Inflammatory macrophage treated with lipopolysaccharide for 4 hours (primary cell): ENCODE data around the gene VPS11.

Experiments
- DNase-seq: peaks from one replicate; pipeline ENCODE4 v3.0.0-alpha.2; 2020

Gene VPS11

DNA sequence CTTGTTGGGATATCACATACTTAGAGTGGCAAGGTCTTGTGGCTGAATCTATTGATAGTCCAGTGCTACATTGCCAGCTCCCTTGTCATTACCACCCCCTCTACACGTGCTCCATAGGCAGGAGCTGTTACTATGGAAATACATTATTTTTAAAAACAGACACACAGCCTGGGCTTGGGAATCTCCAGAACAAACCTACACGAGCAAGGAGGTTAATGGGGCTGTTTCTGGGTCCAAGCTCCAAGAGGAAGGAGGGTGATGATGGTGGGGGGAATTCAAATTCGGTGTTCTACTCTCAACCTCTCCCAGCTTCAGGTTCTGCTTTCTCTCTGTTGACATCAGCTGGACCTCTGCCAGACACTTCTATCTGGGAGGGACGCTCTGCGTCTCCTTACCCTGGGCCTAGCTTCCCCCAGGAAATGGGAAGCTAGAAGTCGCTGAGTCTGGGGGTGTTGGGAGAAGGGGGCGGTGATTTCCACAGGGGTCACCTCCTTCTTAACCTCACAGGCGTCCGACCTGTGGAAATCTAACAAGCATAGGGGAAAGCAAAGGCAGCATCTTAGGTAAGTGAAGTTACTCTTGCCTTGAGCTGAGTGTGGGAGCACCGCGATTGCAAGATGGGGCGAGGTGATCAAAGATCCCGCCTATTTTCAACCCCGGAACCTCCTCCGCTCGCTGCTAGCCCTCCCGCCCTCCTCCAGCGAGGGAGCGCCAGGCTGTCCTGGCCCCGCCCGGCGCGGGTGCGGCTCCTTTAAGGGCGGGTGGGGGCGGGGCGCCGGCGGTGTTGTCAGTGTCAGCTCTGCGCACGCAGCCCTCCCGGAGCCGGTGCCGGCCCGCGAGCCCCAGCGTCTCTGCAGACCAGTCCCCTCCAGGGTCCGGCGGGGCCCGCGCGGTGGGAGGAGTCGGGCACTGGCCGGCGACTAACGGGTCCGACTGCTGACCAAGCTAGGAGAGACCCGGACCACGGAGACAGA is 39.2 kb downstream of the VPS11 start, which contains the start of gene C2CD2L:
TSS of gene C2CD2L (plus strand) at position 781 of the 974 bp plus-strand sequence. CDS start 398 bp downstream, outside the sequence.
- DNase-seq: peak; percentile 92

DNA sequence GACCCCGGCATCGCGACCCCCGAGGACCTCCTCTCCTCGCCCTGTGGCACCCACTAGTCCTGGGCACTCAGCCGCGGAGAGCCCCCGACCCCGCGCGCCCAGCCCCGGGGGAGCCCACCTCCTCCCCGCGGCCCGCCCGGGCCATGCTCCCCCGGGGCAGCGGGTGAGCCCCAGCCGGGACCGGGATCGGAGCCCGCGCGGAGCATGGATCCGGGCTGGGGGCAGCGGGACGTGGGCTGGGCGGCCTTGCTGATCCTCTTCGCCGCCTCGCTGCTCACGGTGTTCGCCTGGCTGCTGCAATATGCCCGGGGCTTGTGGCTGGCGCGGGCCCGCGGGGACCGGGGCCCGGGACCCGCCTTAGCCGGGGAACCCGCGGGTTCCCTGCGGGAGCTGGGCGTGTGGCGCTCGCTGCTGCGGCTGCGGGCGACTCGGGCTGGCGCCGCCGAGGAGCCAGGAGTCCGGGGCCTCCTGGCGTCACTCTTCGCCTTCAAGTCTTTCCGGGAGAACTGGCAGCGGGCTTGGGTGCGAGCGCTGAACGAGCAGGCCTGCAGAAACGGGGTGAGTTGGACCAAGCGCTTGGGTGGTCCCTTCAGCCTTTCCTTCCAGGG is 40.0 kb downstream of the VPS11 start:
- no peak for DNase-seq

DNA sequence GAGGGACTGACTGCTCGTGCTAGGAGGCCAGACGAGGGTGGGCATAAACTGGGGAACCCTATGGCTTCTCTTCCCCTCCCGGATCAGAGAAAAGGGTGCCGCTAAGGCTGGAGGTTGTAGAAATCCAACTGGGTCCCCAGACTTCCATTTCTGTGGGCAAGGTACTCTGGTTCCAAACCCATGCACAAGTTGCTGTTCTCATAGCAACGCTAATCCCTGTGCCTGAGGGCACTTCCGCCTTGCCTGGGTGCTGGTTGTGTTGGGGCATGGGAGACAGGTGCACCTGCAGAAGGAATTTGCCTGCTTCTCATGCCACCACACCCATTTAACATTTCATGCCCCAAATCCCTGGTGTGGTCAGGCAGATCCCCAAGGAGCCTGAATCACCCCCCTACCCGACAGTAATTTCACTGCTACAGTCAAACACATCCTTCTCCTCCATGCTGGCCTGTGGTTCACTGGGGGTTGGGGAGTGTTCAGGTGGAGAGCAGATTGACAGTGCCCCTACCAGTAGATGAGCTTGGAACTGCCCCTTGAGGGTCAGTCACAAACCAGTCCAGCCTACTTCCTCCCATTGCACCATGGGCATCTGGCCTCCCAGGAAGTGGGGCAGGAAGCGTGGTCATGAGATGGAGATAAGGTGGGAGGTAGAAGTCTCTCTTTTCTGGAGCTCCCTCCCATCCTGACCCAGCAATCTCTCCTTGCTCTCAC is 40.7 kb downstream of the VPS11 start:
- DNase-seq: peak; percentile 69

DNA sequence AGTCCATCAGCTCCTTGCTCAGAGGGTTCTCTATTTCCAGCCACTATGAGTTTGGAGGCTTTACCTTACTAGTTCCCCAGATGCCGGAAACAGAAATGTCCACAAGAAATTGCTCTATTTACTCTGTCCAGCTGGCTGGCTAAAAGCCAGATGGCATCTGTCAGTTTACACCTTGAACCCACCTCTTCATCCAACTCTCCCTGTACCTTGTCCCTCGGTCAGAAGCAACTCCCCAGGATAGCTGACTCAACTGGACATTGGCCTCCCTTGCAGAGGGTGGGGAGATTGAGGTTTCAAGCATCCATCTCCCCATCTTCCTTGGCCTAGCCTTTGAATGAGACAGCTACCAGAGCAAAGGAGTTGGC is 41.2 kb downstream of the VPS11 start:
- no peak for DNase-seq

DNA sequence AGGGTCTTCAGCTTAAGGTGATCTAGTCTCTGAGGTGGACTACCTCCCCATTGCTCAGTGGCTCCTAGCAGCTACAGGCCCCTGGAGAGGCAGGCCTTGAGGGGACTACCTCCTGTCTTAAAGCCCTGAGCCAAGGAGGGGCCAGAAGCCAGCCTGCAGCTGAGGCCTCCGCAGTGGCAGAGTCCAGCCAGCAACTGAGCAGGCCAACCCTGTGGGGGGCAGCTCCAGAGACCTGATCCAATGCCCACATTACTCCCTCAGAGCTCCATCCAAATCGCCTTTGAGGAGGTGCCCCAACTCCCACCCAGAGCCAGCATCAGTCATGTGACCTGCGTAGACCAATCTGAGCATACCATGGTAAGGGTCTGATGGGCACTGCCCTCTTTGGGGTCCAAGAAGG is 42.2 kb downstream of the VPS11 start:
- no peak for DNase-seq

DNA sequence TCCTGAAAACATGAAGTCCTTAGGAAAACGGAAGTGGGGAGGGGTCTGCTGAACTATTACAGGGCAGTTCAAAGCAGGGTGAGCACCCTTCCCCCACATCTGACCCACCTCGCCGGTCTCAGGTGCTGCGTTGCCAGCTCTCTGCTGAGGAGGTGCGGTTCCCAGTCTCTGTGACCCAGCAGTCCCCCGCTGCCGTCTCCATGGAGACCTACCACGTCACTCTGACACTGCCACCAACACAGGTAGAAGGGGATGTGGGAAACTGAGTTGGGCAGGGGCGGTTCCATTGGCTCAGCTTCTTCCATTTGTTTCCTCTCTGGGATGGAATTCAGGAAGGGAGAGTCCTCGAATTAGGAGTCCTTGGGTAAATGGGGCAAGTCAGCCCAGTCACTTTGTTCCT is 42.8 kb downstream of the VPS11 start:
- no peak for DNase-seq

DNA sequence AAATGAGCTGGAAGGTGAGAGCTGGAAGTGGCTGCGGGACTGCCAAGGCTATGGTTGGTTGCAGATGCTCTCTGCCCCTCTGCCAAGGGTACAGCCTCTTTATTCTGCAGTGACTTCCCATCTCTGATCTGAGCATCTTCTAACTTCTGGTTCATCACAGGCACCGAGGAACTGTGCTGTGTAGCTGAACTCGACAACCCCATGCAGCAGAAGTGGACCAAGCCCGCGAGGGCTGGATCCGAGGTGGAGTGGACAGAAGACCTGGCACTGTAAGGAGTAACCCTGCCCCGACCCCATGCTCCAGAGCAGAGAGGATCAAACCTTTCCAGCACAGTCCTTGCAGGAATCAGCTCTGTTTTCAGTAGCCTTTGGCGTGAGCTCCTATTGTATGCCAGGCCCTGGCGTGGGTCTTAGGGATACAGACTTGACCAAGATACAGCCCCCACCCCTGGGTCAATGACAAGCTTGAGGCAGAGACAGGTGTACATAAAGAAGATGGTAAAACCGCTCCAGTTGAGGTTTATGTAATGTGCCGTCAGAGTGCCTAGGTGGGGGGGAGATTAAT is 43.8 kb downstream of the VPS11 start:
- DNase-seq: no peak

DNA sequence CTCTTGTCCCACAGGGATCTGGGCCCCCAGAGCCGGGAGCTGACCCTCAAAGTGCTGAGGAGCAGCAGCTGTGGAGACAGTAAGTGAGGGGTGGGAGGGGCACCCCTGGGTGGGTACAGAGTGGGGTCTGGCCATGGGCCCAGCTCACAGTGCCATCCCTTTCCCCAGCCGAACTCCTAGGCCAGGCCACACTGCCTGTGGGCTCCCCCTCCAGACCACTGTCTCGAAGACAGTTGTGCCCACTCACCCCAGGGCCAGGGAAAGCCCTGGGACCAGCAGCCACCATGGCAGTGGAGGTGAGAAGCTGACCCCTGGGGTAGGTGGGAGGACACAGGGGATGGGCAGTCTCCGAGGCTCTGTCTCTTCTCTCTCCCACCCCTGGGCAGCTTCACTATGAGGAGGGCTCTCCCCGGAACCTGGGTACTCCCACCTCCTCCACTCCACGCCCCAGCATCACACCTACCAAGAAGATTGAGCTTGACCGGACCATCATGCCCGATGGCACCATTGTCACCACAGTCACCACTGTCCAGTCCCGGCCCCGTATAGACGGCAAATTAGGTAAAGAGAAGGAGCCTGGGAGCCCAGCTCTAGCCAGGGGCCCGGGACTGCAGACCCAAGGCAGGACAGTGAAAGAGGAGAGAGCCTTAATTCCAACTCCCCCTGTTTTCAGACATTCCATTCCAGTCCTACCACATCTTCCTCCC is 44.8 kb downstream of the VPS11 start:
- no peak for DNase-seq

DNA sequence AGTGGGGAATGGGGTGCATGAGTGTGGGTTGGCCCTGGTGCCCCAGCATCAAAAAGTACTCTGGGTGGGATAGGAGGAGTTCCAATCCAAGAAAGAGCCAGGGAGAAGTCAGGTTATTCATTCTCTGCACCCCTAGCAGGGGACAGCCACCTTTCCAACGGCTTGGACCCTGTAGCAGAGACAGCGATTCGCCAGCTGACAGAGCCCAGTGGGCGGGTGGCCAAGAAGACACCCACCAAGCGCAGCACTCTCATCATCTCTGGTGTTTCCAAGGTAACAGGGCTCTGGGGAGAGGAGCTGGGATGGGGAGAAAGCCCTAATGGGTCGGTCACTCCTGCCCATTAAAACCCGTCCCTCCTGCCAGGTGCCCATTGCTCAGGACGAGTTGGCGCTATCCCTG is 46.1 kb downstream of the VPS11 start:
- no peak for DNase-seq

DNA sequence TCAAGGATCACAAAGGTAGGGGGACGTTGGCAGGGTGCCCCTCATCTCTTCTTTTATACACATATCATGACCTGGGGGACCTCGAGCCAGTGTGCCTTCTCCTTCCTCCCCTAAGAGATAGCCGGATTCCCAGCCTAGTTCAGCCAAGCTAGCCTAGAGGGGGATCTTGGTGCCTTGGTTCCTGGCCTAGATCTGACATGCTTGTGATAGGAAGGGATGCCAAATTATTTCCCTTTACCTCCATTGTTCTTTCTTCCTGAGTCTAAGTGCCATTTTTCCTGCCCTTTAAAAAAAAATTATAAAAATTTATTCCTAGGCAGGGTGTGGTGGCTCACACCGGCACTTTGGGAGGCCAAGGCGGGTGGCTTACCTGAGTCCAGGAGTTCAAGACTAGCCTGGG is 46.7 kb downstream of the VPS11 start:
- DNase-seq: no peak

DNA sequence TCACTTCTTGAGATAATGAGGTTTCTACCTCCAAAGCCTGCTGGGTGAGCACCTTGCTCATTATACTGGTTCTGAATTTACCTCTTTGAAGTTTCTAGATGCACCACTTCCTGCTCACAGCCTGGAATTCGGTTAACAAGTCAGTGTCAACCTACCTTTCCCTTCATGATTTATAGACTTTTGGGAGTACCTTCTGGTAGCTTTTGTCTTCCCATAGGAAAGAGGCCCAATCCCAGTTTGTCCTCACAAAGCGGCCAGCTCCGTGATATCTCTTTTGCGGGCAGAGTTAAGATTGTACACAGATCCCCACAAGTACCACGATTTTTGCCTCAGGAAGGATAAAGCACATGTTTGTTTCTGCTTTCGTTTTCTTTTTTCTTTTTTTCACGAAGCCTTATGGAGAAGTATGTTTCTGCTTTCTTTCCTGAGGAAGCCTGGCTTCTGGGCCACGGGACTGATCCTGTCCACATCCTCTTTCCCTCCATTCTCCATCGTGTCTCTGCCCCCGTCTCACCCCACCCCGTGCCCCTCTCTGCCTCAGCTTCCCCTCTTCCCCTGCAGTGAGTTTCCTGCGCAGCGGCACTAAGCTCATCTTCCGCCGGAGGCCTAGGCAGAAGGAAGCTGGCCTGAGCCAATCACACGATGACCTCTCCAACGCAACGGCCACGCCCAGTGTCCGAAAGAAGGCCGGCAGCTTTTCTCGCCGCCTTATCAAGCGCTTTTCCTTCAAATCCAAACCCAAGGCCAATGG is 48.0 kb downstream of the VPS11 start:
- peak; percentile 91 for DNase-seq

DNA sequence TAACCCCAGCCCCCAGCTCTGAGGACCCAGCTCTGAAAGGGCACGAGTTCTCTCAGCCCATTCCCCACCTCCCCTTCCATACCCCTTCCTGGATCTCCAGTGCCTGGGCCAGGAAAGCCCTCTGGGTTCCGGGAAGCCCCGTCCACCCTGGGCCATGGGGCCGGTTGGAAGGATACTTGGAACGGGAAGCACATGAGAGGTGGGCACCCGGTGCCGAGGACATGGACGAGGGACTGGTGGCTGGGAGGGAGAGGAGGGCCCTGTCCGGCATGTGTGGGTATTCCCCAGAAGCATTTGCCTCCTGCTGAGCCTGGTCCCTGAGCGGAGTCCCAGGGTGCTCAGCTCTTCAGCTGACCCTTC is 48.6 kb downstream of the VPS11 start:
- DNase-seq: no peak

DNA sequence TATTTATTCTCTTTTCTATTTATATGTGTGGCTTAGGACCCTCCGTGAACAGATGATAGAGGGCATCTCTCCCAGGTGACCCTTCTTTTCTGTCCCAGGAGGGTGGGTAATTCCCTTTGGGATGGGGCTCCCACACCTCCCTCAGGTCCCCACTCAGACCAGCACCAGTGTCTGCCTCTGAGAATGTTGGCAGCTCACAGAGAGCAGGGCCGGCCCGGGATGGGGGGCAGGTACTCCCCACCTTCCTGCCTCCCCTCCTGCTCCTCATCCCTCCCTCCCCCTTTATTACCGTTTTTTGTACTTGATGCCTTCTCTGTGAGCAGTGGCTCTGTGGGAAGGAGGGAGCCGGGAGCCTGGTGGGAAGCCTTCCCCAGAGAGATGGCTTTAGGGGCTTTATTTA is 49.0 kb downstream of the VPS11 start:
- no peak for DNase-seq

DNA sequence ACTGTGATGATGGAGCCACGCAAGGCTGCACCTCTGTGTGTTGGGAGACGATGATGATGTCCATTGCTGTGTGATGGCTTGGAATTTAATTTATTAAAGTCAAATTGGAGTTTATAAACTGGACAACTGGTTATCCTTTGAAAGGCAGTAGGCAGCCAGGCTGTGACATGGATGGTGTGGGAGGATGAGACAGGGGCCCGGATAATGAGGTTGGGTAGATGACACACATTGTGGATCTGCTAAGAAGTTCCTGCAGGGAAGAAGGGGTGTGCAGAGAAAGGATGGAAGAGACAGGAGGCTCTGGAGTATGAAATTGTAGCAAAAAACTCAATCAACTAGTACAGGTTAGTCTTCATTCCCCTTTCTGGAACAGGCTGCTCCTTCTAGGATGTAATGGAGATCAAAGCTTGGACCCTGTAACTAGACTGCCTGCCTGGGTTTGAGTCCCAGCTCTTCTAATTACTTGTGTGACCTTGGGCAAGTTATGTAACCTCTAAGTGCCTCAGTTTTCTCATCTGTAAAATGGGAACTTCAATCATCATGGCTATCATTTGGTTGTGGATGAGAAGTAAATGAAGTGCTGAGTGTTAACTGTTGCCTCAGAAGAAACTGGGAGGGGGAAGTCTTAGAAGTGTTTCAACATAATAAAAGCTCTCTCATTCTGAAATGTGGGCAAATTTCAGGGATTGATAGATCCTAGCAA is 49.5 kb downstream of the VPS11 start:
- peak; percentile 45 for DNase-seq

DNA sequence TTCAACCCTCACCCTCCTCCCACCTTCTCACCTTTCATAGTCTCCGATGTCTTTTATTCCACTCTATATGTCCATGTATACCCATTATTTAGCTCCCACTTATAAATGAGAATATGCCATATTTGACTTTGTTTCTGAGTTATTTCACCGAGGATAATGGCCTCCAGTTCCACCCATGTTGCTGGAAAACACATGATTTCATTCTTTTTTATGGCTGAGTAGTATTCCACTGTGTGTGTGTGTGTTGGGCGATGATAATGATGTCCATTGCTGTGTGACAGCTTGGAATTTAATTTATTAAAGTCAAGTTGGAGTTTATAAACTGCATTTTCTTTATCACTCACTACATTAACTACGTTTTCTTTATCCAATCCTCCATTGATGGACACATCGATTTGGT is 50.6 kb downstream of the VPS11 start:
- no peak for DNase-seq

DNA sequence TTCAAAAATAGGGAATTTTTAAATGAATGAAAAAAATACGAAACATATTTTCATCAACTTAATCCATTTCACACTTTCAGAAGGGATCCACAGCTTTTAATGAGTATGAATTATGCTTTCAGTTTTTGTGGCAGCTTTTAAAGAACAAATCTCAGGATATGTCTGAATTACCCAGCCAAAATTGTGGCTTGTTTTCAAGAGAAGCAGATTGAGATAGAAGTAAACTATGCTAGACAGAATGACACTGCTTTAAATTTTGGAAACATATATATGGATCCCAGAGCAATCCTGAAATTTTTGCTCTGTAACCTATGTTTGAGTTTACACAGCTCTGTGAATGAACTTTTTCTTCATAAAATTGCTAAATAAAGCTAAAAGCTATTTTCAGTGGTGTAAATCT is 51.3 kb downstream of the VPS11 start:
- no peak for DNase-seq

DNA sequence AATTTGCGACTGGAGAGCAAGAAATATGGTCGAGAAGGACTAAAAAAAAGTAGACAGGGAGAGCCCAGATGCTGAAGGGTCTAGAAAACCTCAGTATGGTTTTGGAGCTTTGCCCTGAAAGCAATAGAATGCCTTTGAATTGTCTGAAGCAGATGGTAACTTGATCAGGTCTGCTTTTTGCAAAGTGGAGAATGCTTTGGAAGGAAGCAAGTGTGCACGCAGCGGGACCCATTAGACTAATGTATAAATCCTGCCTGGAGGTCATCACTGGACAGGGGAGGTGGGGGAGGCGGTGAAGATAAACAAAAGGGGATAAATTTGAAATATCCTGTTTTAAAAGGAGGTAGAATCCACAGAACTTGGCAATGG is 53.0 kb downstream of the VPS11 start:
- no peak for DNase-seq

DNA sequence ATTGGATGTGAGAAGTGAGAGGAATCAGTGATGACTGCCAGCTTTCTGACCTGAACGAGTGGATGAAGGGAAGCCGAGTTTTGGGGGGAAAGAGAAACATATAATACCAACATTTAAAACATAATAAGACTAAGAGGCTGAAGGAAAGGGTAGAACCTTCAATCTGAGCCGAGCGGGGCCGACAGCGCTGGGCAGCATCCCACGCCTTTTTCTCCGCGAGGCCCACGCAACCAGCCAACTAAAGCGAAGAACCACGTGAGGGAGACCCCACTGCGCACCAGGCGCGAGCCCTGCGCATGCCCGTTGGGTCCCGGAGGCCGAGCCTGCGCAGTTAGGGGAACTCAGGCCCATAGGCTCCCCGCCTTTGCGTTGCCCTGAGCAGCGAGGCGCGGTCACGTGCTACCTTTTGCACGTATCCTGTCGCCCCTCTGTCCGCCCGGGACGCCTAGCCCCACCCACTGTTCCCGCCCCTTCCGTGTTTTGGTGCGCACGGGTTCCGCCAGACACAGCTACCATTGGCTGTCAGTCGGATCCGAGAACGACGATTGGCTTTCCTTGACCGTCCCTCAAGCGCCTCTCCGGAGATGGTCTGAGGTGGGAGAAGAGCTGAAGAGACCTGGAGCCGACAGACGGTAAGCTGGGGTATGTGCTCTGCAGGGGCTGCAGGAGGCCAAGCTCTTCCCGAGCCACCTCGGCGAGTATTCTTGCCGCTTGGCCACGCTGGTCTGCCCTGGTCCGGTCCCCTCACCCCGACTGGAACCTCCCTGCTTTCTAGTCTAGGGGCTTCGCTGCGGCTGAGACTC is 53.6 kb downstream of the VPS11 start, which contains the start of gene HINFP:
TSS of gene HINFP (plus strand) at position 573 of the 803 bp plus-strand sequence. CDS start 5,365 bp downstream, outside the sequence.
- DNase-seq: peak; percentile 100

DNA sequence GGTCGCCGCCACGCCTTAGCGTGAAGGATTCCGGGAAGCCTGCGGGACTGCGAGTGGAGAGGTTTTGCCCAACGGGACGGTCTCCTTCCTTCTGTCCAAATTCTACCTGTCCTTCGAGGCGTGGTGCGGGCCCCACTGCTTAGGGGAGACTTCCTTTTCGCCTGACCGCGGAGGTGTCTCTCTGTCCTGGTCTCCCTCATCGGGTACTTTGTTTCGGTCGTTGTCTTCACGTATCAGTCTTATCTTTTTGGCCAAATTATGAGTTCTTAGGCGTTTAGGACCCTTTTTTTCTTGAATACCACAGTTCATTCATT is 54.1 kb downstream of the VPS11 start:
- DNase-seq: peak; percentile 35

DNA sequence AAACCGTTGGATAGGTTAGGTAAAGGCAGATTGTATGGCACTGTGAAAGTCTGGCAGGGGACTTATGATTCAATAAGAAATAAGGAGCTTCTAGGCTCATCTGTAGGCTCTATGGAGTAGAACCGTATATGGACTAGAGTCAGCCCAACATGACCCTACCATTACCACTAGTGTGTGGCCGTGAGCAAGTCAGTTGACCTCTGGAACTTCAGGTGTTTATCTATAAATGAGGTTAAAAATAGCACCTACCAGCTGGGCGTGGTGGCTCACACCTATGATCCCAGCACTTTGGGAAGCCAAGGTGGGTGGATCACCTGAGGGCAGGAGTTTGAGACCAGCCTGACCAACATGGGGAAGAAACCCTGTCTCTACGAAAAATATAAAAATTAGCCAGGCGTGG is 58.2 kb downstream of the VPS11 start:
- DNase-seq: no peak
